ENCODE data around the gene PPP1R9B.

DNA sequence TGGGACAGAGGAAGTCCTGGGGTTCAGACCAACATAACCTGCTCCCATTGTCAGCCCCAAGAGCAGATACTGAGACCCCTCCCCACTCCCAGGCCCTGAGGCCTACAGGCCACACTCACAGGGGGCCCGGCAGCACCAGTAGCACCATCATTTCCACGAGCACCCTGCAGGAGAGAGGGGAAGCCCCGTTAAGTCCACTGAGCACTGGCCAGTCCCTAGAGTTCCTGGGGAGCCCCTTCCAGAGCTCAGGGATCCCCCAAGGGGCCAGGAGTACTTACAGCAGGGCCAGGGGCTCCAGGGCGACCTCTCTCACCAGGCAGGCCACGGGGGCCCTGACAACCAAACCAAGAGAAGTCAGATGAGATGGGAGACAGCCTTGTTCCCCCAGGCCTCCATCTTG, 45.6 kb upstream of the PPP1R9B start:
- TF ChIP-seq CTCF (conservative IDR thresholded peaks at IDR 0.05) (no peak), ZFX (IDR thresholded peaks at IDR 0.05) (no peak)

Measured in C4-2B (cell line).